OCI-LY1 (cell line): ENCODE measurements around the gene MYOZ1.

Experiments used
- EZH2 ChIP-seq: fragments of 200-600 bp; sonication (generic), shearing (Covaris generic); IDR thresholded peaks from 2 replicates; pipeline ENCODE4 v1.8.0; 2017; ENCODE audit warnings: borderline replicate concordance, mixed run types, mild to moderate bottlenecking, antibody characterized with exemption, low read length, moderate library complexity, mixed read lengths
- TF ChIP-seq, protein P1 (sequence below): fragments of 200-600 bp; sonication (generic), shearing (Covaris generic); IDR thresholded peaks from 2 replicates; pipeline ENCODE4 v1.5.1; 2017; ENCODE audit warnings: mild to moderate bottlenecking, antibody characterized with exemption, low read length, moderate library complexity, mixed read lengths

DNA sequence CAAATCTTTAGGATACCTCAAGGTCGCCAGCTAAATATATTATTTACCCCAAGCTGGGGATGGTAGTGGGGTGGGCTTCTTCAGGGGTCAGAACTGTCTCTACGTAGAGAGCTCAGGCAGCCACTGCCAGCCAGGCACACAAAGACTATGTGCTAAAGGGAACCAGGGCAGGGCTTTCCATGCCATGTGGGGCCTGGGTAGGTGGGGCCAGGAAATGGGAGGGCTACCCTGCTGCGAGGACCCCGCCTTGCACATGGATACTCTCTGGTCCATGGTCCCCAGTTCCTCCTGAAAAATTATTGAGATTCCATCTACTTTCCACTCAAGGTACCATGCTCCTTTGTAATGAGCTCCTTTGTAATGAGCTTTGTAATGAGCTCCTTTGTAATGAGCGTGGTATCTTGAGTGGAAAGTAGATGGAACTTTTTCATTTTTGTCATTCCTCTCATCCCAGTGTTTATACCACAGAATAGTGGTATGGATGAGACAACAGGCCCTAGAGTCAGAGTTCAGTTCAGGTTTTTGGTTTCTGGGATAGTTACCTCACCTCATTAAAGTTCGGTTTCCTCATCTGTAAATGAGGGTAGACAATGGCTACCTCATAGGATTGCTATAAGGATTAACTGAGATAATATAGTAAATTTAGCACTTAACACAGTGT, 8.7 kb upstream of the MYOZ1 start:
- TF ChIP-seq, protein P1, sequence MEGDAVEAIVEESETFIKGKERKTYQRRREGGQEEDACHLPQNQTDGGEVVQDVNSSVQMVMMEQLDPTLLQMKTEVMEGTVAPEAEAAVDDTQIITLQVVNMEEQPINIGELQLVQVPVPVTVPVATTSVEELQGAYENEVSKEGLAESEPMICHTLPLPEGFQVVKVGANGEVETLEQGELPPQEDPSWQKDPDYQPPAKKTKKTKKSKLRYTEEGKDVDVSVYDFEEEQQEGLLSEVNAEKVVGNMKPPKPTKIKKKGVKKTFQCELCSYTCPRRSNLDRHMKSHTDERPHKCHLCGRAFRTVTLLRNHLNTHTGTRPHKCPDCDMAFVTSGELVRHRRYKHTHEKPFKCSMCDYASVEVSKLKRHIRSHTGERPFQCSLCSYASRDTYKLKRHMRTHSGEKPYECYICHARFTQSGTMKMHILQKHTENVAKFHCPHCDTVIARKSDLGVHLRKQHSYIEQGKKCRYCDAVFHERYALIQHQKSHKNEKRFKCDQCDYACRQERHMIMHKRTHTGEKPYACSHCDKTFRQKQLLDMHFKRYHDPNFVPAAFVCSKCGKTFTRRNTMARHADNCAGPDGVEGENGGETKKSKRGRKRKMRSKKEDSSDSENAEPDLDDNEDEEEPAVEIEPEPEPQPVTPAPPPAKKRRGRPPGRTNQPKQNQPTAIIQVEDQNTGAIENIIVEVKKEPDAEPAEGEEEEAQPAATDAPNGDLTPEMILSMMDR: no peak
- no peak for TF ChIP-seq EZH2
